Loucy (cell line): ENCODE measurements around the gene ANKRD55.
"Not testable (repeated sequence)": the region's sequence is repeated elsewhere in the genome, so short reads cannot be mapped to it uniquely, and the experiment has no call there.

Experiments used
- H2AFZ ChIP-seq: fragments of 200-600 bp; sonication (generic); 2 replicates; pipeline ENCODE4 v1.6.0; 2016; ENCODE audit warnings: antibody characterized with exemption, mild to moderate bottlenecking, low read length, moderate library complexity
- H3F3A ChIP-seq: fragments of 200-600 bp; 2 replicates; pipeline ENCODE4 v1.6.0; 2016; ENCODE audit warnings: antibody characterized with exemption, low read depth, mild to moderate bottlenecking
- H3K27me3 ChIP-seq: fragments of 200-600 bp; sonication (generic); 2 replicates; pipeline ENCODE4 v1.6.1; 2014; ENCODE audit warnings: low read length, mild to moderate bottlenecking; ENCODE audit not compliant: insufficient read depth, poor library complexity, severe bottlenecking
- H3K36me3 ChIP-seq: fragments of 200-600 bp; sonication (generic); 2 replicates; pipeline ENCODE4 v1.6.1; 2016; ENCODE audit warnings: low read length; ENCODE audit not compliant: insufficient read depth
- H3K4me1 ChIP-seq: fragments of 200-600 bp; sonication (generic); 2 replicates; pipeline ENCODE4 v1.5.1; 2014; ENCODE audit warnings: low read length, mild to moderate bottlenecking; ENCODE audit not compliant: insufficient read depth, poor library complexity, severe bottlenecking
- H3K4me2 ChIP-seq: fragments of 200-600 bp; sonication (generic); 2 replicates; pipeline ENCODE4 v1.6.0; 2014; ENCODE audit warnings: antibody characterized with exemption, low read length, low read depth, mild to moderate bottlenecking; ENCODE audit not compliant: poor library complexity, severe bottlenecking
- H3K4me3 ChIP-seq: fragments of 200-600 bp; sonication (generic); 2 replicates; pipeline ENCODE4 v1.5.1; 2014; ENCODE audit warnings: low read length, mild to moderate bottlenecking, mixed read lengths; ENCODE audit not compliant: poor library complexity, severe bottlenecking
- H3K79me2 ChIP-seq: fragments of 200-600 bp; sonication (generic); 2 replicates; pipeline ENCODE4 v1.6.1; 2014; ENCODE audit warnings: low read length; ENCODE audit not compliant: insufficient read depth
- H3K9ac ChIP-seq: fragments of 200-600 bp; sonication (generic); 2 replicates; pipeline ENCODE4 v1.6.0; 2014; ENCODE audit warnings: mild to moderate bottlenecking, low read depth, low read length, moderate library complexity; ENCODE audit not compliant: poor library complexity, severe bottlenecking
- H3K9me2 ChIP-seq: fragments of 200-600 bp; sonication (generic); replicated peaks from 2 replicates; pipeline ENCODE4 v1.6.1; 2016; ENCODE audit warnings: low read depth, low read length, mixed read lengths
- H3K9me3 ChIP-seq: fragments of 200-600 bp; sonication (generic); 2 replicates; pipeline ENCODE4 v1.6.1; 2014; ENCODE audit warnings: mild to moderate bottlenecking, antibody characterized with exemption, low read length, low read depth; ENCODE audit not compliant: insufficient read depth
- H4K20me1 ChIP-seq: fragments of 200-600 bp; sonication (generic); 2 replicates; pipeline ENCODE4 v1.6.0; 2014; ENCODE audit warnings: antibody characterized with exemption, low read length, mild to moderate bottlenecking; ENCODE audit not compliant: insufficient read depth, poor library complexity, severe bottlenecking
- CTCF ChIP-seq: fragments of 200-600 bp; sonication (generic); conservative IDR thresholded peaks from 2 replicates; pipeline ENCODE4 v1.5.1; 2014; ENCODE audit warnings: mild to moderate bottlenecking, antibody characterized with exemption, low read length
- EZH2phosphoT487 ChIP-seq: fragments of 200-600 bp; IDR thresholded peaks from 2 replicates; pipeline ENCODE4 v1.6.1; 2018; ENCODE audit warnings: antibody characterized with exemption, mild to moderate bottlenecking, moderate library complexity, borderline replicate concordance

The ANKRD55 gene

GRCh38 chr5:56251440-56251839 lies 18.3 kb upstream of the ANKRD55 start:
- H4K20me1 ChIP-seq: no peaks in the 10 kb centered on the region
- no peaks in the 10 kb centered on the region for H3K27me3 ChIP-seq
- no peaks in the 10 kb centered on the region for H3K36me3 ChIP-seq
- no peak overlapping the region for H3K4me3 ChIP-seq
- no peak overlapping the region for H3K9ac ChIP-seq
- TF ChIP-seq EZH2phosphoT487 (no peak), CTCF (no peak)
- H3K9me3 ChIP-seq: 0 out of 2 replicates have a peak, but pooled peaks cover 7% of the 10 kb centered on the region
- H3K4me1 ChIP-seq: no peaks in the 10 kb centered on the region
- H3K4me2 ChIP-seq: no peak overlapping the region
- H3K79me2 ChIP-seq: no peaks in the 10 kb centered on the region
- H2AFZ ChIP-seq: no peak overlapping the region
- no peaks in the 10 kb centered on the region for H3K9me2 ChIP-seq
- H3F3A ChIP-seq: no peaks in the 10 kb centered on the region

- H3K9ac ChIP-seq: no peak overlapping the region
These were observed 16.9 kb upstream of the ANKRD55 start for GRCh38 chr5:56250011-56250410.

GRCh38 chr5:56249085-56249484 lies 16.0 kb upstream of the ANKRD55 start:
- H3K36me3 ChIP-seq, H3K4me3 ChIP-seq, H3K9me2 ChIP-seq, H3K27me3 ChIP-seq, H3K9ac ChIP-seq, H3K79me2 ChIP-seq, H3K4me2 ChIP-seq, H3K4me1 ChIP-seq, H4K20me1 ChIP-seq, H3K9me3 ChIP-seq, H2AFZ ChIP-seq, H3F3A ChIP-seq: not testable (repeated sequence)

More at GRCh38 chr5:56250011-56250410, 16.9 kb upstream of the ANKRD55 start:
- no peak overlapping the region for H2AFZ ChIP-seq
- no peak for TF ChIP-seq CTCF
- TF ChIP-seq EZH2phosphoT487: no peak
- H3K4me2 ChIP-seq: no peak overlapping the region
- no peaks in the 10 kb centered on the region for H3K79me2 ChIP-seq
- no peaks in the 10 kb centered on the region for H4K20me1 ChIP-seq
- no peaks in the 10 kb centered on the region for H3K36me3 ChIP-seq
- H3K4me1 ChIP-seq: no peaks in the 10 kb centered on the region
- 0 out of 2 replicates have a peak, but pooled peaks cover 7% of the 10 kb centered on the region for H3K9me3 ChIP-seq
- H3F3A ChIP-seq: no peaks in the 10 kb centered on the region
- H3K4me3 ChIP-seq: no peak overlapping the region
- H3K9me2 ChIP-seq: no peaks in the 10 kb centered on the region
- no peaks in the 10 kb centered on the region for H3K27me3 ChIP-seq

GRCh38 chr5:56247592-56247991 lies 14.5 kb upstream of the ANKRD55 start:
- Histone ChIP-seq H3K9ac (no peak overlapping the region), H3F3A (no peaks in the 10 kb centered on the region), H3K79me2 (no peaks in the 10 kb centered on the region), H3K4me3 (no peak overlapping the region), H3K36me3 (no peaks in the 10 kb centered on the region), H3K4me1 (no peaks in the 10 kb centered on the region), H2AFZ (no peak overlapping the region), H3K27me3 (no peaks in the 10 kb centered on the region), H4K20me1 (no peaks in the 10 kb centered on the region), H3K4me2 (no peak overlapping the region), H3K9me3 (0 out of 2 replicates have a peak, but pooled peaks cover 7% of the 10 kb centered on the region), H3K9me2 (no peaks in the 10 kb centered on the region)
- no peak for TF ChIP-seq CTCF
- TF ChIP-seq EZH2phosphoT487: no peak
